Activated naive CD4-positive, alpha-beta T cell treated with anti-CD3 and anti-CD28 coated beads, Interleukin-2, amount 10 ng/mL, durations not matched to agents 7 days and 5 days (primary cell): ENCODE results near the gene NEUROG1.
A peak's percentile ranks its signal among the peaks of the same experiment; 100 is the strongest.

Source experiments
- CTCF ChIA-PET: fragments of 350-600 bp; sonication (Branson Sonifier 250); formaldehyde crosslinking; loops from one replicate; lab custom pipeline; 2021; ENCODE audit warnings: antibody characterized with exemption; lab: Charles Lee
- DNase-seq: peaks from one replicate; pipeline ENCODE4 v3.0.0-alpha.2; 2020
- H3K27ac Mint-ChIP-seq: one replicate; pipeline ENCODE4 v1.8.0; 2021; ENCODE audit warnings: mild to moderate bottlenecking, moderate library complexity, mixed read lengths
- H3K27me3 Mint-ChIP-seq: one replicate; pipeline ENCODE4 v1.8.0; 2021; ENCODE audit warnings: mild to moderate bottlenecking, mixed read lengths
- H3K36me3 Mint-ChIP-seq: one replicate; pipeline ENCODE4 v1.8.0; 2021; ENCODE audit warnings: mixed read lengths
- H3K4me1 Mint-ChIP-seq: one replicate; pipeline ENCODE4 v1.8.0; 2021; ENCODE audit warnings: mixed read lengths
- H3K4me3 Mint-ChIP-seq: one replicate; pipeline ENCODE4 v1.8.0; 2021; ENCODE audit warnings: mild to moderate bottlenecking, moderate library complexity, mixed read lengths
- H3K9me3 Mint-ChIP-seq: one replicate; pipeline ENCODE4 v1.8.0; 2021; ENCODE audit warnings: mixed read lengths

Gene NEUROG1

GRCh38 chr5:135569755-135570452 is 34.1 kb upstream of the NEUROG1 start:
- Mint-ChIP-seq H3K4me3 (no peak overlapping the region), H3K27ac (no peak overlapping the region), H3K4me1 (peaks cover 7% of the 10 kb centered on the region), H3K27me3 (peaks cover 46% of the 10 kb centered on the region), H3K36me3 (no peaks in the 10 kb centered on the region), H3K9me3 (no peaks in the 10 kb centered on the region)
- CTCF ChIA-PET: interaction anchor here (0.6 to 13.7 kb wide), 8 partner anchors 8 to 259 kb away, joined by 3 to 173 read pairs (median 4); no protein-coding TSS in a partner anchor
- no peak for DNase-seq

GRCh38 chr5:135568923-135569360 is 33.2 kb upstream of the NEUROG1 start:
- Mint-ChIP-seq H3K4me3 (no peak overlapping the region), H3K36me3 (no peaks in the 10 kb centered on the region), H3K27ac (no peak overlapping the region), H3K4me1 (peaks cover 7% of the 10 kb centered on the region), H3K9me3 (no peaks in the 10 kb centered on the region), H3K27me3 (peaks cover 46% of the 10 kb centered on the region)
- no peak for DNase-seq
- CTCF ChIA-PET: interaction anchor here (0.6 to 13.7 kb wide), 8 partner anchors 7 to 254 kb away, joined by 3 to 173 read pairs (median 4); no protein-coding TSS in a partner anchor

- Mint-ChIP-seq H3K27ac (peak overlapping the region; percentile 46), H3K36me3 (no peaks in the 10 kb centered on the region), H3K4me3 (no peak overlapping the region), H3K4me1 (peaks cover 7% of the 10 kb centered on the region), H3K9me3 (no peaks in the 10 kb centered on the region), H3K27me3 (peaks cover 45% of the 10 kb centered on the region)
- CTCF ChIA-PET: interaction anchor here (0.7 to 13.7 kb wide), 5 partner anchors 16 to 261 kb away, joined by 3 to 173 read pairs (median 44); no protein-coding TSS in a partner anchor
- no peak for DNase-seq
Measured at GRCh38 chr5:135568246-135568645, 32.5 kb upstream of the NEUROG1 start.

- Mint-ChIP-seq H3K27me3 (peaks cover 41% of the 10 kb centered on the region), H3K36me3 (no peaks in the 10 kb centered on the region), H3K27ac (no peak overlapping the region), H3K9me3 (no peaks in the 10 kb centered on the region), H3K4me3 (no peak overlapping the region), H3K4me1 (peaks cover 7% of the 10 kb centered on the region)
- DNase-seq: no peak
- CTCF ChIA-PET: interaction anchor here (1.4 to 13.7 kb wide), 7 partner anchors 9 to 262 kb away, joined by 3 to 173 read pairs (median 36); partner anchors contain the start of gene CXCL14
Measured at GRCh38 chr5:135567661-135568060, 31.9 kb upstream of the NEUROG1 start.

- DNase-seq: no peak
- Mint-ChIP-seq H3K4me3 (no peak overlapping the region), H3K4me1 (peaks cover 7% of the 10 kb centered on the region), H3K36me3 (no peaks in the 10 kb centered on the region), H3K27ac (no peak overlapping the region), H3K9me3 (no peaks in the 10 kb centered on the region), H3K27me3 (peaks cover 41% of the 10 kb centered on the region)
- CTCF ChIA-PET: interaction anchor here (0.8 to 13.7 kb wide), 25 partner anchors 8 to 265 kb away, joined by 3 to 173 read pairs (median 5); partner anchors contain the start of gene CXCL14
Measured at GRCh38 chr5:135566422-135567400, 30.9 kb upstream of the NEUROG1 start.

GRCh38 chr5:135565725-135566421 is 30.1 kb upstream of the NEUROG1 start:
- DNase-seq: peak; percentile 81
- H3K9me3 Mint-ChIP-seq: no peaks in the 10 kb centered on the region
- no peaks in the 10 kb centered on the region for H3K36me3 Mint-ChIP-seq
- H3K4me1 Mint-ChIP-seq: peaks cover 8% of the 10 kb centered on the region
- no peak overlapping the region for H3K4me3 Mint-ChIP-seq
- H3K27me3 Mint-ChIP-seq: peaks cover 42% of the 10 kb centered on the region
- no peak overlapping the region for H3K27ac Mint-ChIP-seq
- CTCF ChIA-PET: interaction anchor here (0.7 to 13.7 kb wide), 26 partner anchors 8 to 266 kb away, joined by 3 to 173 read pairs (median 4); partner anchors contain the start of gene CXCL14

- Mint-ChIP-seq H3K36me3 (no peaks in the 10 kb centered on the region), H3K27ac (no peak overlapping the region), H3K9me3 (no peaks in the 10 kb centered on the region), H3K27me3 (peaks cover 45% of the 10 kb centered on the region), H3K4me1 (peaks cover 10% of the 10 kb centered on the region), H3K4me3 (no peak overlapping the region)
- DNase-seq: no peak
- CTCF ChIA-PET: interaction anchor here (0.7 to 13.7 kb wide), 16 partner anchors 7 to 267 kb away, joined by 3 to 173 read pairs (median 6); partner anchors contain the start of gene CXCL14
Measured at GRCh38 chr5:135565266-135565665, 29.5 kb upstream of the NEUROG1 start.

- H3K36me3 Mint-ChIP-seq: no peaks in the 10 kb centered on the region
- H3K9me3 Mint-ChIP-seq: no peaks in the 10 kb centered on the region
- H3K4me1 Mint-ChIP-seq: peaks cover 10% of the 10 kb centered on the region
- H3K27me3 Mint-ChIP-seq: peaks cover 40% of the 10 kb centered on the region
- DNase-seq: no peak
- H3K4me3 Mint-ChIP-seq: no peak overlapping the region
- CTCF ChIA-PET: interaction anchor here (1.4 to 13.7 kb wide), 6 partner anchors 10 to 265 kb away, joined by 6 to 173 read pairs (median 36); no protein-coding TSS in a partner anchor
- H3K27ac Mint-ChIP-seq: no peak overlapping the region
Measured at GRCh38 chr5:135564331-135564730, 28.6 kb upstream of the NEUROG1 start.

GRCh38 chr5:135561266-135561665 is 25.5 kb upstream of the NEUROG1 start:
- no peak for DNase-seq
- Mint-ChIP-seq H3K27ac (no peak overlapping the region), H3K9me3 (no peaks in the 10 kb centered on the region), H3K36me3 (no peaks in the 10 kb centered on the region), H3K4me1 (peaks cover 4% of the 10 kb centered on the region), H3K4me3 (no peak overlapping the region), H3K27me3 (peaks cover 42% of the 10 kb centered on the region)
- CTCF ChIA-PET: interaction anchor here (0.7 to 13.7 kb wide), 17 partner anchors 9 to 269 kb away, joined by 3 to 173 read pairs (median 3); no protein-coding TSS in a partner anchor

GRCh38 chr5:135560858-135561257 is 25.1 kb upstream of the NEUROG1 start:
- no peaks in the 10 kb centered on the region for H3K9me3 Mint-ChIP-seq
- no peak overlapping the region for H3K4me3 Mint-ChIP-seq
- no peak overlapping the region for H3K27ac Mint-ChIP-seq
- no peaks in the 10 kb centered on the region for H3K36me3 Mint-ChIP-seq
- H3K4me1 Mint-ChIP-seq: peaks cover 4% of the 10 kb centered on the region
- CTCF ChIA-PET: interaction anchor here (0.7 to 13.7 kb wide), 15 partner anchors 9 to 269 kb away, joined by 3 to 173 read pairs (median 4); no protein-coding TSS in a partner anchor
- DNase-seq: peak; percentile 78
- peaks cover 41% of the 10 kb centered on the region for H3K27me3 Mint-ChIP-seq

GRCh38 chr5:135559354-135559753 is 23.6 kb upstream of the NEUROG1 start:
- no peaks in the 10 kb centered on the region for H3K36me3 Mint-ChIP-seq
- no peak overlapping the region for H3K27ac Mint-ChIP-seq
- no peak overlapping the region for H3K4me3 Mint-ChIP-seq
- CTCF ChIA-PET: interaction anchor here (1.4 to 13.7 kb wide), 5 partner anchors 7 to 271 kb away, joined by 3 to 173 read pairs (median 17); no protein-coding TSS in a partner anchor
- H3K4me1 Mint-ChIP-seq: peaks cover 4% of the 10 kb centered on the region
- DNase-seq: no peak
- H3K9me3 Mint-ChIP-seq: no peaks in the 10 kb centered on the region
- H3K27me3 Mint-ChIP-seq: peaks cover 41% of the 10 kb centered on the region

GRCh38 chr5:135557076-135557838 is 21.5 kb upstream of the NEUROG1 start:
- Mint-ChIP-seq H3K4me3 (no peak overlapping the region), H3K4me1 (peaks cover 4% of the 10 kb centered on the region), H3K9me3 (no peaks in the 10 kb centered on the region), H3K27me3 (peaks cover 54% of the 10 kb centered on the region), H3K36me3 (no peaks in the 10 kb centered on the region), H3K27ac (no peak overlapping the region)
- DNase-seq: no peak
- CTCF ChIA-PET: interaction anchor here (1.2 to 6.1 kb wide), 3 partner anchors 9 to 273 kb away, joined by 5 to 61 read pairs (median 16); no protein-coding TSS in a partner anchor
